GM21515 (cell line): Measurements from ENCODE around the gene KIAA1549.
"Not testable (repeated sequence)": the region's sequence is repeated elsewhere in the genome, so short reads cannot be mapped to it uniquely, and the experiment has no call there.

Experiments used
- ATAC-seq: cut with Tn5 transposase; IDR thresholded peaks from one replicate; pipeline ENCODE4 v1.9.1; 2021; ENCODE audit not compliant: unreplicated experiment

The KIAA1549 gene

DNA sequence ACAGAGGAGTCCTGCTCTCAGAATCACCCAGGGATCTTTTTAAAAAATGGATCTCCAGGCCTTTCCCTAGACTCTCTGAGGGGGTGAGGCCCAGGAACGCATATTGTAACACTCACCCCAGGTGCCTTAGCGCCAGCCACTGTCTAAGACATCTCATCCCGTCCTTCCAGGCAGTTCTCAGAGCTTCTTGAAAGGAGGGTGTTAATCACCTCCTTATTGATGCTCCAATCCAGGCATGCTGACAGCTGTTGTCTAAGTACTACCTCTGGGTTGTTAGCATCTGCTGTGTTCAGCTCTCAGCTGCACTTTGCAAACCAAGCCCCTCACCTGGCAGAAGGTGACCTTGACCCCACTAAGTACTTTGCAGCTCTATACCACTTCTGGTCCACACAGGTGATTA lies 36.0 kb downstream of the KIAA1549 start:
- no peak for ATAC-seq

DNA sequence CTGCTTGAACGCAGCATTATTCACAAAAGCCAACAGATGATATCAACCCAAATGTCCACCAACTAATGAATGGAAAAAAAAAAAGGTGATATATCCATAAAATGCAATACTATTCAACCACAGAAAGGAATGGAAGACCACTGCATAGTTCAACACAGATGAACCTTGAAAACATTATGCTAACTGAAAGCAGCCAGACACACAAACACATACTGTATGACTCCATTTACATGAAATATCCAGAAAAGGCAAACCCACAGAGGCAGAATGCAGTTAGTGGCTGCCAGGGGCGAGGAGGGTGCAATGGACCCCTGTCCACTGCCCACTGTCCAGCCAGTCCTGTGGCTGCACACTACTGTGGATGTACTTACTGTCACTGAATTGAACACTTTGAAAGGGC lies 36.6 kb downstream of the KIAA1549 start:
- no peak for ATAC-seq

DNA sequence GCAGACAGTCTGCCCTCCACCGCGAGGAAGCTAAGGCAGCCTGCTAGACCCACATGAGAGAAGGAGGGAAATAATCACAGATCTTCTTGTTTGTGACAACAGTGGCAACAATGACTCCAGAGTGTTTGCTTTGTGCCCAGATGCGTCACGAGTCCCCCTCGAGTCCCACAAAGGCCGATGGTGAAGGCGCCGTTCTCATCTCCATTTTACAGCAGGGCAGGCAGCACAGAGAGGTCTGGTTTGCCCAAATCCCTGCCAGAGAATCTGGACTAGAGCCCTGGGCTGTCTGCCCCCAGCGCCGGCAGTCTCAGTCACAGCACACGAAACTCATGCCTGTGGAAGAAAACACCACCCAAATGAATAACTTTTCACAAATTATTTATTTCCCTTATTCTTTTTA lies 38.1 kb downstream of the KIAA1549 start:
- no peak for ATAC-seq

DNA sequence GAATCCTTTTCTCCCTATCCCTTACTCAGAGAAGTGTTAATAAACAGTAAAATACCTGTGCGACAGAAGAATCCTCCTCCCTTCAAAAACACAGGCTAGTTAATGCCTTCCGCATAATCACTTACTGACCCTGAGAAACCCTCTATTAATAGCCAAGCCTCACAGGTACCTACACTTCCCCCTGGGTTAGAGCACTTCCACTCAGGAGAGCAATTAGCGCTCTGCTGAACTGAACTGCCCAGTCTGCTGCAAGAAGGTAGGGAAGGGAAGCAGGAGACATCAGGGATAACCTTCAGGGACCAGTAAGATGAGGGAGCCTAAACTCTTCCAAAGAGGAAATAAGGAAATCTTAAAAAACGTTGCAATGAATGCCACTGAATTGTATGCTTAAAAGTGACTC lies 39.6 kb downstream of the KIAA1549 start:
- ATAC-seq: no peak

DNA sequence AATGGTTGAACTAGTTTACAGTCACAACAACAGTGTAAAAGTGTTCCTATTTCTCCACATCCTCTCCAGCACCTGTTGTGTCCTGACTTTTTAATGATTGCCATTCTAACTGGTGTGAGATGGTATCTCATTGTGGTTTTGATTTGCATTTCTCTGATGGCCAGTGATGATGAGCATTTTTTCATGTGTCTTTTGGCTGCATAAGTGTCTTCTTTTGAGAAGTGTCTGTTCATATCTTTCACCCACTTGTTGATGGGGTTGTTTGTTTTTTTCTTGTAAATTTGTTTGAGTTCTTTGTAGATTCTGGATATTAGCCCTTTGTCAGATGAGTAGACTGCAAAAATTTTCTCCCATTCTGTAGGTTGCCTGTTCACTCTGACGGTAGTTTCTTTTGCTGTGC lies 40.6 kb downstream of the KIAA1549 start:
- not testable (repeated sequence) for ATAC-seq

DNA sequence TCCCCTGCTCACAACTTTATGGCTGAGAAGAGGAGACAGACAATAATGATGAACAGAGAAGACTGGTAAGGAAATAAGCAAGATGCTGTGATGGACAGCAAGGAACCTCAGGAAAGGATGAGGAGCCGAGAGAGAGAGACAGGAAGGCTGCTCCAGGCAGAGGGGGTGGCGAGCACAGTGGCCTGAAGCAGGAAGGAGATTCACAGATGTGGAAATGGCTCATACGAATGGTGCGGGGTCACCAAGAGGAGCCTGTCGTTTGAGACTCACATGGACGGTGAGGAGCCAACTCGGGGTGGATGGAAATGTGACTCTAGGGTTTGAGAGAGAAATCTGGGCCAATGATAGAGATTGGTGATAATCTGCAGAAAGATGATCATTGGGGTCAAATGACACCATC lies 43.7 kb downstream of the KIAA1549 start:
- ATAC-seq: no peak

DNA sequence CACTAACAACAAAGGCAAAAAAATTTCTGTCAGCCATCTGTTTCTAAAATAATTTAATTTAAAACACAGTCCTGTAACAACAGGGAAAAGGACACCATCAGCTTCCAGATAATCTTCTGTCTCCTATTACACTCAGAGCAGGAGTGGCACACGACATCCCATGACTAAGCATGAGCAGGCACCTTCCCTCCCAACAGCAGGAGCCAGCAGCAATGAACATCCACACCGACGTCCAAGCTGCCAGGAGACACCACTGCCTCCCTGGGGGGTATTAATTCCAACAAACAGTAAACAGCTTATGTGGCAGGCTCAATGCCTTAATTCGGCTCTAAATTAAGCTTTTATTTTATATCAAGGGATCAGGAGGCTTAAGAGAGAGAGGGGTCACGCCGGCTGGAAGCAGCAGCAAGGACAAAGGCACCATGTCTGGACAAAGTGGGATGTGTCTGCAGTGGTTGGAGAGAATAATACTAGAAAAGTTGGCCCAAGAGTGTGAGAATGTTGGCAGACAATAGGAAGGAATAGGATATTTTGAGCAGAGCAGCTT lies 45.7 kb downstream of the KIAA1549 start:
- no peak for ATAC-seq

DNA sequence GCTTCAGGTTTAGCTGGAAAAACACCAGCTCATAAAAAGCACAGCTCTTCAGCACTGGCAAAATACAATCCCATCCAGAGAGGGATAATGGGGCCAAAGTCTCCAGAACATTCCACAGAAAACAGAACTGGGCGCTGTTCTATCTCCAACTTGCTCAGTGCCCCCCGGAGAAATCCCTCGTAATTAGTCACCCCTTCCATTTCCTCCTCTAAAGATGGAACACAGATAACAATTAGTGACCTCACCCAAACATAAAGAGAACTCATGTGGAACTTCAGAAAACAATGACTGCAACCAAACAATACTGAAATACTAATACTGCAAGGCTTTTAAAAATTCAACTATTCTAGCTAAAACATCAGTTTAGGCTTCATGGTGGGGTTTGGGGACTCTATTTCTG lies 46.3 kb downstream of the KIAA1549 start:
- ATAC-seq: no peak

DNA sequence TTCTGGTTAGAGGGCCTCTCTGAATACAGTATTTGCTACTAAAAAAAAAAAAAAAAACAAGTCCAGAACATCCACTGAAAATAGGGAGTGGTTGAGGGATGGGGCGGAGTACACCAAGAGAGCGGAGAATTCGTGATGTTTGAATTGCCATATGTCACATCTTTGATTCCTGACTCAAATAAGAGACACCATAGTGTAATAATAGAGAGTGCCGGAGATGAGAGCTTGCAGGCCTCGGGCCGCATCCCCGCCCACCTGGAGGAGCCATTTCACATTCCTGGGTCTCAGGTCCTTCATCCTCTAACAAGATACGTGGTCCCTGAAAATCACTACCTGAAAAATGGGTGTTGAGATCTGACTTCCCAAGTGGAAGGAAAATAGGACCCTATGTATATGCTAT lies 46.8 kb downstream of the KIAA1549 start:
- no peak for ATAC-seq

DNA sequence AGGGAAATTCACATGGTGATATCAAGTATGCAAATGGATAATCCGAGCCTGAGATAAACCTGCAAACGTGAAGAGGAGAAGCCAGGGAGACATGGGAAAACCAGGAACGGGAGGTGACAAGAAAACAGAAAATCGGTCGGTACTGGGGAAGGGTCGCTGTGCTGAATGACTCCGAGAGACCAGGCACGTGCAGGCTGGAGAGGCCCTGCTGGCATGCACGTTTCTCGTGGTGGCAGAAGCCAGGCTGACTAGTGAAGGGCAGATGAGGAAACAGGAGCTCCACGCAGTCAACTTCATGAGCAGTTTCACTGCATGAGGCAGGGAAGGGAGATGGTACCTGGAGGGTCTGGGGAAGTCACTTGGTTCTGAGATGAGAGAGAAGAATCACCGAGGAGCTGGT lies 48.3 kb downstream of the KIAA1549 start:
- no peak for ATAC-seq

DNA sequence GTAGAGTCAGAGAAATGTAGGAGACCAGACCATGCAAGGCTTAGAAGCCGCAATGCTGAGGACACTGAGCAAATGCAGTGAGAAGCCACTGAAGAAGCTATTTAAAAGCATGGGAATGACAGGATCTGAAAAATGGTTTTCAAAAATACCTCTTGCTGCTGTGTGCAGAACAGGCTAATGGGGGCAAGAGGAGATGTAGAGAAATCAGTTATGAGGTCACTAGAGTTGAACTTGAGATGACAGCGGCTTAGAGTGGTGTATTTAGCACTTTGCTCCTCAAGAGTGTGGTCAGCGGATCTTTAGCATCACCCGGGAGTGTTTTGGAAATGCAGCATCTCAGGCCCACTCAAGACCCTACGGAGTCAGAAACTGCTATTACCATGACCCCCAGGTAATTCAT lies 48.8 kb downstream of the KIAA1549 start:
- ATAC-seq: no peak

DNA sequence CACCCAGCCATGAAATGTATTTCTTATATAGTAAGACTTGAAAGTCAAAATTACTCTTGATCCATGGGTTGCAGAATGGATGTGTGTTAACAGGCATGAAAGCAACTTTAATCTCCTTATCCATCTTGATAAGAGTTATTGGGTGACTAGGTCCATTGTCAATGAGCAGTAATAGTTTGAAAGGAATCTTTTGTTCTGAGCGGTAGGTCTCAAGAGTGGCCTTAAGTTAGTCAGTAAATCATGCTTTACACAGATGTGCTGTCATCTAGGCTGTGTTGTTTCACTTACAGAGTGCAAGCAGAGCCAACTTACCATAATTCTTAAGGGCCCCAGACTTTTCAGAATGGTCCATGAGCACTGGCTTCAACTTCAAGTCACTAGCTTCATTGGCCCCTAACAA lies 51.2 kb downstream of the KIAA1549 start:
- no peak for ATAC-seq

DNA sequence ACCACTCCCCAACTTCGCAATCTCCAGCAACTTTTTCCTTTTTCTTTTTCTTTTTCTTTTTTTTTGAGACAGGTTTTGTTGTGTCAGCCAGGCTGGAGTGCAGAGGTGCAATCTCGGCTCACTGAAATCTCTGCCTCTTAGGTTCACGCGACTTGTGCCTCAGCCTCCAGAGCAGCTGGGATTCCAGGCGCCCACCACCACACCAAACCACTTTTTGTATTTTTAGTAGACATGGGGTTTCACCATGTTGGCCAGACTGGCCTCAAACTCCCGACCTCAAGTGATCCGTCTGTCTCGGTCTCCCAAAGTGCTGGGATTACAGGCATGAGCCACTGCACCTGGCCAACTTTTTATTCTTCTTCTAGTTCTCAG lies 55.0 kb downstream of the KIAA1549 start:
- ATAC-seq: peak; percentile 13

DNA sequence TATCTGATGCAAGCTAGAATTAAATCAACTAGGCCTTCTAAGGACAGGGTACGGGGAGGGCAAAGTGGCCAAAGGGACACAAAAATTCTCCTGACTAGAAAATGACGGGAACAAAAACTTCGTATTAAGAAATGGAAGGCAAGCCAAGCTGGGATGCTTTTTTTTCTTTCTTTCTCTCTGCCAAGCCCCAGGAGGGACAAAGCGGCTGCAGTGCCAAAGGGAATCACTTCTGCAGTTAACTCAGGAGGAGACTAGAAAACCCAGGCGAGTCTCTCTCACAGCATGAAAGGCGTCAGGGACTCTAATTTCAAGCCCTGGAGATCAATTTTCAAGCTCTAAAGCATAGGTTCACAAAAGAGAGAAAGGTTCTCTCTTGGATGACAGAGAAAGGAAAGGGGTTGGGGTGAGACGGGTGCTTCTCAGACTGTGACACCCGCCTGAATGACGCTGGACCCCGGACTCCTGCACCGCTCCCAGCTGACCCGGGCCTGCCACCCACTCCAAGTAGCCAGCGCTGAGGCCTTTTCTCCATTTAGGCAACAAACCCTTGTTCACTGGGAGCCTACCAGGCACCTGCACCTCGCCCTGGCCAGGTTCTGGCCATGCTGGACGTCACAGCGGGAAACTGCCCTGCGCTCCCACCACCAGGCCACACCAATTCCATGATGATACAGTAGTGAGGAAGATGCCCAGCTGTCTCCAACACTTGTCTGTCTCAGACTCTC lies 56.5 kb downstream of the KIAA1549 start:
- ATAC-seq: no peak

DNA sequence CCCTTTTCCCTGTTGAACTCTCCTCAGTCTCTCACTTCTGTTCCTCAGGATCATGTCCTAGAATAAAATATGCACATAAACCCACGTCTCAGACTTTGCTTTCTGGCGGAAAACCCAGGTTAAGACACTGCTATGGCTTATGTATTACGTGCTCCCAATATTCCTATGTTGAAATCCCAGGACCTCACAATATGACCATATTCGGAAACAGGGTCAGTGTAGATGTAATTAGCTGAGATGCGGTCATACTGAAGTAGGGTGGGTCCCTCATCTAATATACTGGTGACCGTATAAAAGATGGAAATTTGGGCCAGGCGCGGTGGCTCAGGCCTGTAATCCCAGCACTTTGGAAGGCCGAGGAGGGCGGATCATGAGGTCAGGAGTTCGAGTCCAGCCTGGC lies 59.9 kb downstream of the KIAA1549 start:
- ATAC-seq: no peak

DNA sequence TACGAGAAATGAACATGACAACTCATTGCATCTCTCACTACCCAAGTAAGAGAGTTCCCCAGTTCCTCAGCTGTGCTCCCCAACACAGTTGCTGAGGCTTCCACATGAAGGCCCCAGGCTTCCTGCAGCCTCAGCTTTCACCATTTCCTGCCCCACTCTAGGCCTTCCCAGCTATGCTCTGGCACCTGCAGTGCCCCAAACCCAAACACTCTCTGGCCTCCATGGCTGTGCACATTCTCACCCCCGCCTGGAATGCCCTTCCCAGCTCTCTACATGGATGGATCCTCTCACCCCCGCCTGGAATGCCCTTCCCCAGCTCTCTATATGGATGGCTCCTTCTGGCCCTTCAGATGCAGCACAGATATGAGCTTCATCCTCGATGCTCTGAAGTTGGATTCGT lies 61.3 kb downstream of the KIAA1549 start:
- no peak for ATAC-seq

DNA sequence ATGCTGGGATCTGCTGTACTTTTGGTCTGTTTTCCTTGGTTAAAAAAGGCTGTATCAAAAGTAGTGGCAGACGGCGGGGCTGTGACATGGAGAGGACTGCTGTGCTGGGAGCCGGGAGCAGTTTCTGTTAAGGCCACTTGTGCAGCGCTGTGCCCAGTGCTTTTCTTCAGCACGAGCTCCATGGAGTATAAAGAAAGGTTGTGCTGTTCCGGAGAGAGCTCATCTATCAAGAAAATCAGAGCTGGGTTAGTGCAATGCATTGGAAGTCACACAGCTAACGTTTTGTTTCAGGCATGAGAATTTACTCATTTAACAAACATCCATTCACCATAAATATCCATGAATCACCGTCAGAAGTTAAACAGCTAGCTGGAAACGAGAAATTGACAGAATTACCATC lies 62.0 kb downstream of the KIAA1549 start:
- ATAC-seq: no peak

DNA sequence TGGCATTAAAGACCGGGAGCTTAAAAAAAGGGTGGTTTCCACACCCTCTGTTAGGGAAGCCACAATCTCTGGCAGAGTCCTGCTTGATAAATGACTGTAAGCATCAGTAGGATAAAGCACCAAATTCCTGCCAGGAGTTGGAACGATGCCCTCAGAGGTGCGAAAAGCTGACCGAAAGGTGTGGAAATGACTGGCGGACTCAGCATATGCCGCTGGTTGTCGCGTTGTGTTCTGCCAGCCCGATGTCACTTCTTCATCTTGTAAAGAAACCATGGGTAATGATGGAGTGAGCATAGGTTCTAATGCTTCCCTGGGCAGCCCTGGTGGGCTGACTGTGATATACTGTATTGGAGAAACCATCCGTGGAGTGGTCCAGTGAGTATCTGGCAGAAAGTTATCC lies 62.4 kb downstream of the KIAA1549 start:
- ATAC-seq: no peak

DNA sequence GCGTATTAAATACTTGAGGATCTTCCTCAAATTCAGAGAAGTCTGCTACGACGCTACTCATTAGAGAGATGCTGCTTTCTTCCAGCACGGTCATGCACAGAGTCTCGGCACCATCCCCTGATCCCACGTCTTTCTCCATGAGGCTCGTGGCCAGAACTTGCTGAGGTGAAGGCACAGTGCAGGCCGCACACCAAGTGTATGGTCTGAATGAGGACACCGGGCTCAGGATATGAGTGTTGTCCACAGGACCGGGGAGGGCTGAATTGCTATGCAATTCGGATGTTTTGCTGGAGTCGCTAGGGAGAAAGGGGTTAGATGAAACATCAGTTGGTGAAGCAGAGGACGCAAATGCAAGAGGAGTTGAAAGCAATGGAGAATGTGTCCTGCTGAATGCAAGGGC lies 63.0 kb downstream of the KIAA1549 start:
- ATAC-seq: no peak

DNA sequence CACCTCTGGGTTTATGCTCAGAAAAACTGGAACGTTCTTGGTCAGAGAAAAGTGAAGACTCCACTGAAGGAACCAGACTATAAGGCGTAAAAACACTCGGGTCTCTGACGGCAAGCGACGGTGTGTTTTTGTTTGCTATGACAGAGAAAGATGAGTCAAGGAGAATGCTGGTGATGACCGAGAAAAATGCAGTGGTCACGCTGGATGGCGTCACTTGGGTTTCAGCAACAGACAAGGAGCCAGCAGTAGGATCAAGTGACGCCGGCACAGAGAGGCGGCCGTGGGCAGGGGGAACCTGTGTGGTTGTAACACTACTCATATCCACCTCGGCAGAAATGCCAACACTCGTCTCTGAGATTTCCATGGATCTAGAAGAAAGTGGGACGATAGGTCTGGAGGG lies 63.4 kb downstream of the KIAA1549 start:
- no peak for ATAC-seq

DNA sequence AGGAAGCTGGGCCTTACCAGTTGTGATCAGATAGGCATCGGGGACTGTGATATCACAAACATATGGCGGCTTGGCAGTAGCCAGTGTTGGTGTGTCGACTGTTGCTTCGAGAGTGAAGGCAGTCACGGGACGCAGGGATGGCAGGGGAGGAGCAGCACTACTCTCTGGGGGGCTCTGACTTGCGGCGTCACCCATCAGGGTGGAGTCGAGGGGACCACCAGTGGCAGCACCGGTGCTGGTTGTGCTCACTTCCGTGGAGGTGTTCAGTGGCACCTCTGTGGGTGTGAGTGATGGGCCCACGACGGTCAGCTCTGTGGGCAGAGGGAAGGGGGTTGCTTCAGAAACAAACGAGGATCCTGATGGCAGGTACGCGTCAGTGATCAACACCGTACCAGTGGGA lies 64.5 kb downstream of the KIAA1549 start:
- no peak for ATAC-seq

DNA sequence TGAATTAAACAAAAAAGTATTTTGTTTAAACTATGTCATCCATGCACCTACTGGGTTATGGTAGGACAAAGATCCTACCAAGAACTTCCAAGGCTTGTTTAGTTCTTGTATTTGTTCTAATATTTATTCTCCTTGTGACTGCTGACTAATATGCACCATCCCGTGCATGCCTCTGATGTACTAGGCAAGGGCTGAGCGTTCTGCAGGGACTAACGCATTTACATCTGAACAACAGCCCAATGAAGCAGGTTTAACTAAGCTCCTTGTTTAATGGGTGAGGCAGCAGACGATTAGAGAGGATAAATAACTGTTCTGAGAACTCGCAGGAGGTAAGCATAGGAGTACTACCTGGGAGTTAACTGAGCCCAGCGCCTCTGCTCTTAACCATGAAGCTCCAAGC lies 64.9 kb downstream of the KIAA1549 start:
- ATAC-seq: no peak

DNA sequence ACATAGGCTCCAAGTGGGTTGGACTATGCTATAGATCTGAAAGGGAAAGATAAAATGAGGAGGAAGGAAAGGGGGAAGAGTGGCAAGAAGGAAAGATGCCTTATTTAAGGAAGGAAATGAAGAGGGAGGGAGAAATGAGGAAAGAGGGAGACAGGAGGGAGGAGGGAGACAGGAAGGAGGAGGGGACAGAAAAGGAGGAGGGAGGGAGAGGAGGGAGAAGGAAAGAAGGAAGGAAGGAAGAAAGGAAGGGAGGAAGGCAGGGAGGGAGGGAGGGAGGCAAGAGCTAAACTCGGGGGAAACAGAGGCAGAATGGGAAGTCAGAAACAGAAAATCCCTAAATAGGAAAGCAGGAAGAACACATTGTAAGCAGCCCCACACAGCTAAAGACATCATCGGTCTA lies 67.4 kb downstream of the KIAA1549 start:
- no peak for ATAC-seq
